Transverse colon (tissue), 3 donors: ENCODE results near the gene CAMKK1.

ENCODE experiments used
- POLR2A ChIP-seq: fragments of 450-650 bp; IDR thresholded peaks from one replicate; pipeline ENCODE4 v1.6.1; 2016; ENCODE audit warnings: antibody characterized with exemption, mild to moderate bottlenecking, moderate library complexity
- TF ChIP-seq, protein P1 (sequence below), 5 experiments: fragments of 200-600 bp in 3 of 5; fragments of 450-650 bp in 2 of 5; sonication (generic) in 3 of 5; IDR thresholded peaks; 1 replicate in 2 of 5; 2 replicates in 3 of 5; pipeline ENCODE4 v1.5.1; 2016 to 2017; ENCODE audit warnings: antibody characterized with exemption in 5 of 5, inconsistent platforms in 3 of 5, mild to moderate bottlenecking in 2 of 5, moderate library complexity in 1 of 5

DNA sequence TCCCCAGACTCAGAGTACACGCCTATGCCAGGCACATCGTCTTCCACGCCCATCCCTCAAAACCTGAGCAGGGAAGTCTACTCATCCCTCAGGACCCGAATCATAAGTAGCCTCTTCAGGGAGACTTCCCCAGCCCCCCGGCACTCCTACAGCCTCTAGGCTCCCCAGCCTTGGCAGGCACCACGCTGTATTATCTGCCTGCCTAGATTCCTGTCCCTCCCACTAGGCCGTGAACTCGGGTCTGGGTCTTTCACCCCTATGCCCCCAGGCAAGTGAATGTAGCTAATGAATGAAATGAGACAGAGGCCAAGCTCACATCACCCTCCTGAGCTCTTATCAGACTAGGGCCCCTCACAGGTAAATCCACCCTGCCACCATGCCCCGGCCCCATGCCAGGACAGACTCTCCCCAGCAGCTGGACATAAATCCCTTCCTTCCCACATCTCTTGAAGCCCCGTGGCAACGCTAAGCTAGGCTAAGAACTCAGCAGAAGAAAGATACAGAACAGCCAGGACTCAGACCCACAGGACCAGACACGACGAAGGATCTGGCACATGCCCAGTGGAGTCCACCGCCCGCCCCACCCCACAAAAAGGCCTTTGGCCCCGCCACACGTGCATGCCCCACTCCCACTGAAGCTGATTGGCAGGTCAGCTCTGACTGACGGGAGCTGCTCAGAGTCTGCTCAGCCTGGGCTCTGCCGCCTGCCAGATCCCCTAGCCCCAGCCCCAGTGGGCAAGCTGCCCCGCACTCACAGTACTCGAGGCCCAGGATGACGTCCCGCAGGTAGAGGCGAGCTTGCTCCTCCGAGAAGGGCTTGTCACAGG lies 13.0 kb downstream of the CAMKK1 start:
- TF ChIP-seq POLR2A, result no peak
- TF ChIP-seq, protein P1, sequence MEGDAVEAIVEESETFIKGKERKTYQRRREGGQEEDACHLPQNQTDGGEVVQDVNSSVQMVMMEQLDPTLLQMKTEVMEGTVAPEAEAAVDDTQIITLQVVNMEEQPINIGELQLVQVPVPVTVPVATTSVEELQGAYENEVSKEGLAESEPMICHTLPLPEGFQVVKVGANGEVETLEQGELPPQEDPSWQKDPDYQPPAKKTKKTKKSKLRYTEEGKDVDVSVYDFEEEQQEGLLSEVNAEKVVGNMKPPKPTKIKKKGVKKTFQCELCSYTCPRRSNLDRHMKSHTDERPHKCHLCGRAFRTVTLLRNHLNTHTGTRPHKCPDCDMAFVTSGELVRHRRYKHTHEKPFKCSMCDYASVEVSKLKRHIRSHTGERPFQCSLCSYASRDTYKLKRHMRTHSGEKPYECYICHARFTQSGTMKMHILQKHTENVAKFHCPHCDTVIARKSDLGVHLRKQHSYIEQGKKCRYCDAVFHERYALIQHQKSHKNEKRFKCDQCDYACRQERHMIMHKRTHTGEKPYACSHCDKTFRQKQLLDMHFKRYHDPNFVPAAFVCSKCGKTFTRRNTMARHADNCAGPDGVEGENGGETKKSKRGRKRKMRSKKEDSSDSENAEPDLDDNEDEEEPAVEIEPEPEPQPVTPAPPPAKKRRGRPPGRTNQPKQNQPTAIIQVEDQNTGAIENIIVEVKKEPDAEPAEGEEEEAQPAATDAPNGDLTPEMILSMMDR (IDR thresholded peaks at IDR 0.05), result no peak
